WTC11 (cell line): ENCODE data around the gene DARS2. TPM values are rescaled to one million over a fixed set of nuclear protein-coding genes. Genes with fewer than 3 reads are reported as not detected.
A peak's percentile ranks its signal among the peaks of the same experiment; 100 is the strongest.

Experiments used
- ETV6 ChIP-seq: sonication (generic); formaldehyde crosslinking; IDR thresholded peaks from 2 replicates; pipeline ENCODE4 v1.8.1; 2022; ENCODE audit warnings: mild to moderate bottlenecking, missing genetic modification reagents
- FOXK1 ChIP-seq: sonication (generic); formaldehyde crosslinking; IDR thresholded peaks from 2 replicates; pipeline ENCODE4 v1.8.0; 2022; ENCODE audit warnings: mild to moderate bottlenecking, moderate library complexity, missing genetic modification reagents
- NFYB ChIP-seq: sonication (generic); formaldehyde crosslinking; conservative IDR thresholded peaks from 2 replicates; pipeline ENCODE4 v1.8.0; 2022; ENCODE audit warnings: low read depth, missing genetic modification reagents
- NR1H2 ChIP-seq: sonication (generic); formaldehyde crosslinking; IDR thresholded peaks from 2 replicates; pipeline ENCODE4 v1.9.0; 2021; ENCODE audit warnings: mild to moderate bottlenecking, moderate library complexity, missing genetic modification reagents
- NR3C1 ChIP-seq: sonication (generic); formaldehyde crosslinking; conservative IDR thresholded peaks from 2 replicates; pipeline ENCODE4 v1.8.1; 2023; ENCODE audit warnings: low read depth, mild to moderate bottlenecking, missing genetic modification reagents
- SMAD3 ChIP-seq: sonication (generic); formaldehyde crosslinking; IDR thresholded peaks from 2 replicates; pipeline ENCODE4 v1.8.0; 2022; ENCODE audit warnings: missing genetic modification reagents, mild to moderate bottlenecking, borderline replicate concordance
- SOX15 ChIP-seq: fragments of 250-450 bp; sonication (Bioruptor Pico); IDR thresholded peaks from 2 replicates; pipeline ENCODE4 v1.9.0; 2021; ENCODE audit warnings: mild to moderate bottlenecking
- TCF7 ChIP-seq: sonication (generic); formaldehyde crosslinking; IDR thresholded peaks from 2 replicates; pipeline ENCODE4 v1.8.0; 2022; ENCODE audit warnings: mild to moderate bottlenecking, low read depth, missing genetic modification reagents, moderate library complexity
- ZNF121 ChIP-seq: sonication (generic); formaldehyde crosslinking; IDR thresholded peaks from 2 replicates; pipeline ENCODE4 v1.8.0; 2023; ENCODE audit warnings: missing genetic modification reagents
- ZNF317 ChIP-seq: sonication (generic); formaldehyde crosslinking; IDR thresholded peaks from 2 replicates; pipeline ENCODE4 v1.8.1; 2023; ENCODE audit warnings: low read depth, mild to moderate bottlenecking, moderate library complexity, missing genetic modification reagents, borderline replicate concordance
- ZNF416 ChIP-seq: fragments of 250-450 bp; sonication (Bioruptor Pico); IDR thresholded peaks from 2 replicates; pipeline ENCODE4 v1.9.0; 2021; ENCODE audit warnings: mild to moderate bottlenecking, inconsistent platforms
- ZNF423 ChIP-seq: fragments of 250-450 bp; sonication (Bioruptor Pico); IDR thresholded peaks from 2 replicates; pipeline ENCODE4 v2.1.2; 2022; ENCODE audit warnings: mild to moderate bottlenecking, moderate library complexity
- total RNA-seq: library from RNA; stranded (reverse); gene quantifications from 3 replicates; pipeline ENCODE4 v1.2.3, GENCODE V29; 2021
- TF ChIP-seq, protein P1 (sequence below): sonication (generic); formaldehyde crosslinking; IDR thresholded peaks from 2 replicates; pipeline ENCODE4 v1.8.0; 2023; ENCODE audit warnings: mild to moderate bottlenecking, missing genetic modification reagents
- TF ChIP-seq, protein P2 (sequence below): sonication (generic); formaldehyde crosslinking; IDR thresholded peaks from 2 replicates; pipeline ENCODE4 v1.8.1; 2022; ENCODE audit warnings: mild to moderate bottlenecking, missing genetic modification reagents, moderate library complexity, borderline replicate concordance
- TF ChIP-seq, protein P3 (sequence below): sonication (generic); formaldehyde crosslinking; IDR thresholded peaks from 2 replicates; pipeline ENCODE4 v1.8.0; 2022; ENCODE audit warnings: missing genetic modification reagents
- TF ChIP-seq, protein P4 (sequence below): fragments of 250-450 bp; sonication (Bioruptor Pico); IDR thresholded peaks from 2 replicates; pipeline ENCODE4 v1.9.0; 2021; ENCODE audit warnings: mild to moderate bottlenecking
- TF ChIP-seq, protein P5 (sequence below): sonication (generic); formaldehyde crosslinking; IDR thresholded peaks from 2 replicates; pipeline ENCODE4 v1.8.1; 2023; ENCODE audit warnings: mild to moderate bottlenecking, missing genetic modification reagents, borderline replicate concordance
- TF ChIP-seq, protein P6 (sequence below): sonication (generic); formaldehyde crosslinking; IDR thresholded peaks from 2 replicates; pipeline ENCODE4 v1.8.0; 2022; ENCODE audit warnings: mild to moderate bottlenecking, missing genetic modification reagents
- TF ChIP-seq, protein P7 (sequence below): fragments of 250-450 bp; sonication (Bioruptor Pico); conservative IDR thresholded peaks from 2 replicates; pipeline ENCODE4 v1.9.0; 2021; ENCODE audit warnings: mild to moderate bottlenecking

The DARS2 gene
- total RNA-seq, 1 experiment from 2014 or later, result 38.0 TPM

DNA sequence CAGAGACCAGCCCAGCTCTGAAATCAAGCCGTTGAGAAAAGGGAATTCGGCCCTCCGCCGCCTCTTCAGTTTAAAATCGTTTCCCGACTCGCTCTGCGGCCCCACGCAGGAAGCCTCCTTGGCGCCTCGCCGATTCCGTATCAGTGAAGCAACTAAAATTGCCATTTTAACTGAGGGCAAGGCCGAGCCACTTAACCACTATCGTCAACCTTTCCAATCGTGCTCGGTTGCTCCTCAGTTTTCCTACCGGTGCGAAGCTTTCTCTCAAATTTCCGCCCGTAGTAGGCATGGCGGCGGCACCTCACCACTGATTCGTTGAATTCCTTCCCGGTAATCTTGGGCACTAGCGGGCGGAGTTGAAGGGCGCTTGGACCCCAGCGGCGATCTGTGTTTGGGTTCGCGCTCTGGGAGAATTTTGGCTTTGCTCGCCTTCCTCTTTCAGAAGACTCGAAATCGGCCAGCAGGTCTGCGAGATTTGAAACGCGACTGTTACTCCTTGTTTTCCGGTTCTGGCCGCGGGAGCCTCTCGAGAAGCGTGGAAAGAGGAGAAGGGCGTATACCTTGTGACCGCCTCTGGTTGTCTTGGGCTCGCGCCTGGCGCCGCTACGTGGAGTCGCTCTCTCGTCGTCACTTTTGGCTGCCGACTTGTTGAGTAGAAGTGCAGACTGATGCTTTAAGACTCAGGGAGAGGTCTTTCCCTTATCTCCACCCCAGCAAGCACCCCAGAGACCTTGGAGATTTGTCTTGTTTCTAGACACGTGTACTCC is at the start of gene DARS2, which contains the start of gene CENPL (continued):
- TF ChIP-seq, protein P1, sequence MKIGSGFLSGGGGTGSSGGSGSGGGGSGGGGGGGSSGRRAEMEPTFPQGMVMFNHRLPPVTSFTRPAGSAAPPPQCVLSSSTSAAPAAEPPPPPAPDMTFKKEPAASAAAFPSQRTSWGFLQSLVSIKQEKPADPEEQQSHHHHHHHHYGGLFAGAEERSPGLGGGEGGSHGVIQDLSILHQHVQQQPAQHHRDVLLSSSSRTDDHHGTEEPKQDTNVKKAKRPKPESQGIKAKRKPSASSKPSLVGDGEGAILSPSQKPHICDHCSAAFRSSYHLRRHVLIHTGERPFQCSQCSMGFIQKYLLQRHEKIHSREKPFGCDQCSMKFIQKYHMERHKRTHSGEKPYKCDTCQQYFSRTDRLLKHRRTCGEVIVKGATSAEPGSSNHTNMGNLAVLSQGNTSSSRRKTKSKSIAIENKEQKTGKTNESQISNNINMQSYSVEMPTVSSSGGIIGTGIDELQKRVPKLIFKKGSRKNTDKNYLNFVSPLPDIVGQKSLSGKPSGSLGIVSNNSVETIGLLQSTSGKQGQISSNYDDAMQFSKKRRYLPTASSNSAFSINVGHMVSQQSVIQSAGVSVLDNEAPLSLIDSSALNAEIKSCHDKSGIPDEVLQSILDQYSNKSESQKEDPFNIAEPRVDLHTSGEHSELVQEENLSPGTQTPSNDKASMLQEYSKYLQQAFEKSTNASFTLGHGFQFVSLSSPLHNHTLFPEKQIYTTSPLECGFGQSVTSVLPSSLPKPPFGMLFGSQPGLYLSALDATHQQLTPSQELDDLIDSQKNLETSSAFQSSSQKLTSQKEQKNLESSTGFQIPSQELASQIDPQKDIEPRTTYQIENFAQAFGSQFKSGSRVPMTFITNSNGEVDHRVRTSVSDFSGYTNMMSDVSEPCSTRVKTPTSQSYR, result no peak
- TF ChIP-seq ZNF423 (CRISPR knock-in tag) (no peak), FOXK1 (CRISPR knock-in tag) (peak; percentile 71; the same call in 1 of the 2 replicates), TCF7 (CRISPR knock-in tag) (no peak), NFYB (CRISPR knock-in tag) (peak; percentile 42; the same call in 1 of the 2 replicates), SOX15 (CRISPR knock-in tag) (no peak), ZNF121 (CRISPR knock-in tag) (no peak), ZNF416 (no peak), ETV6 (CRISPR knock-in tag) (no peak), NR3C1 (CRISPR knock-in tag) (no peak), SMAD3 (peak; percentile 46; the same call in 1 of the 2 replicates), ZNF317 (CRISPR knock-in tag) (no peak), NR1H2 (CRISPR knock-in tag) (no peak)
- TF ChIP-seq, protein P2, sequence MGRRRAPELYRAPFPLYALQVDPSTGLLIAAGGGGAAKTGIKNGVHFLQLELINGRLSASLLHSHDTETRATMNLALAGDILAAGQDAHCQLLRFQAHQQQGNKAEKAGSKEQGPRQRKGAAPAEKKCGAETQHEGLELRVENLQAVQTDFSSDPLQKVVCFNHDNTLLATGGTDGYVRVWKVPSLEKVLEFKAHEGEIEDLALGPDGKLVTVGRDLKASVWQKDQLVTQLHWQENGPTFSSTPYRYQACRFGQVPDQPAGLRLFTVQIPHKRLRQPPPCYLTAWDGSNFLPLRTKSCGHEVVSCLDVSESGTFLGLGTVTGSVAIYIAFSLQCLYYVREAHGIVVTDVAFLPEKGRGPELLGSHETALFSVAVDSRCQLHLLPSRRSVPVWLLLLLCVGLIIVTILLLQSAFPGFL, result no peak
- TF ChIP-seq, protein P3, sequence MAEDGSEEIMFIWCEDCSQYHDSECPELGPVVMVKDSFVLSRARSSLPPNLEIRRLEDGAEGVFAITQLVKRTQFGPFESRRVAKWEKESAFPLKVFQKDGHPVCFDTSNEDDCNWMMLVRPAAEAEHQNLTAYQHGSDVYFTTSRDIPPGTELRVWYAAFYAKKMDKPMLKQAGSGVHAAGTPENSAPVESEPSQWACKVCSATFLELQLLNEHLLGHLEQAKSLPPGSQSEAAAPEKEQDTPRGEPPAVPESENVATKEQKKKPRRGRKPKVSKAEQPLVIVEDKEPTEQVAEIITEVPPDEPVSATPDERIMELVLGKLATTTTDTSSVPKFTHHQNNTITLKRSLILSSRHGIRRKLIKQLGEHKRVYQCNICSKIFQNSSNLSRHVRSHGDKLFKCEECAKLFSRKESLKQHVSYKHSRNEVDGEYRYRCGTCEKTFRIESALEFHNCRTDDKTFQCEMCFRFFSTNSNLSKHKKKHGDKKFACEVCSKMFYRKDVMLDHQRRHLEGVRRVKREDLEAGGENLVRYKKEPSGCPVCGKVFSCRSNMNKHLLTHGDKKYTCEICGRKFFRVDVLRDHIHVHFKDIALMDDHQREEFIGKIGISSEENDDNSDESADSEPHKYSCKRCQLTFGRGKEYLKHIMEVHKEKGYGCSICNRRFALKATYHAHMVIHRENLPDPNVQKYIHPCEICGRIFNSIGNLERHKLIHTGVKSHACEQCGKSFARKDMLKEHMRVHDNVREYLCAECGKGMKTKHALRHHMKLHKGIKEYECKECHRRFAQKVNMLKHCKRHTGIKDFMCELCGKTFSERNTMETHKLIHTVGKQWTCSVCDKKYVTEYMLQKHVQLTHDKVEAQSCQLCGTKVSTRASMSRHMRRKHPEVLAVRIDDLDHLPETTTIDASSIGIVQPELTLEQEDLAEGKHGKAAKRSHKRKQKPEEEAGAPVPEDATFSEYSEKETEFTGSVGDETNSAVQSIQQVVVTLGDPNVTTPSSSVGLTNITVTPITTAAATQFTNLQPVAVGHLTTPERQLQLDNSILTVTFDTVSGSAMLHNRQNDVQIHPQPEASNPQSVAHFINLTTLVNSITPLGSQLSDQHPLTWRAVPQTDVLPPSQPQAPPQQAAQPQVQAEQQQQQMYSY, result no peak
- TF ChIP-seq, protein P4, sequence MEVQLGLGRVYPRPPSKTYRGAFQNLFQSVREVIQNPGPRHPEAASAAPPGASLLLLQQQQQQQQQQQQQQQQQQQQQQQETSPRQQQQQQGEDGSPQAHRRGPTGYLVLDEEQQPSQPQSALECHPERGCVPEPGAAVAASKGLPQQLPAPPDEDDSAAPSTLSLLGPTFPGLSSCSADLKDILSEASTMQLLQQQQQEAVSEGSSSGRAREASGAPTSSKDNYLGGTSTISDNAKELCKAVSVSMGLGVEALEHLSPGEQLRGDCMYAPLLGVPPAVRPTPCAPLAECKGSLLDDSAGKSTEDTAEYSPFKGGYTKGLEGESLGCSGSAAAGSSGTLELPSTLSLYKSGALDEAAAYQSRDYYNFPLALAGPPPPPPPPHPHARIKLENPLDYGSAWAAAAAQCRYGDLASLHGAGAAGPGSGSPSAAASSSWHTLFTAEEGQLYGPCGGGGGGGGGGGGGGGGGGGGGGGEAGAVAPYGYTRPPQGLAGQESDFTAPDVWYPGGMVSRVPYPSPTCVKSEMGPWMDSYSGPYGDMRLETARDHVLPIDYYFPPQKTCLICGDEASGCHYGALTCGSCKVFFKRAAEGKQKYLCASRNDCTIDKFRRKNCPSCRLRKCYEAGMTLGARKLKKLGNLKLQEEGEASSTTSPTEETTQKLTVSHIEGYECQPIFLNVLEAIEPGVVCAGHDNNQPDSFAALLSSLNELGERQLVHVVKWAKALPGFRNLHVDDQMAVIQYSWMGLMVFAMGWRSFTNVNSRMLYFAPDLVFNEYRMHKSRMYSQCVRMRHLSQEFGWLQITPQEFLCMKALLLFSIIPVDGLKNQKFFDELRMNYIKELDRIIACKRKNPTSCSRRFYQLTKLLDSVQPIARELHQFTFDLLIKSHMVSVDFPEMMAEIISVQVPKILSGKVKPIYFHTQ (CRISPR knock-in tag), result no peak
- TF ChIP-seq, protein P5, sequence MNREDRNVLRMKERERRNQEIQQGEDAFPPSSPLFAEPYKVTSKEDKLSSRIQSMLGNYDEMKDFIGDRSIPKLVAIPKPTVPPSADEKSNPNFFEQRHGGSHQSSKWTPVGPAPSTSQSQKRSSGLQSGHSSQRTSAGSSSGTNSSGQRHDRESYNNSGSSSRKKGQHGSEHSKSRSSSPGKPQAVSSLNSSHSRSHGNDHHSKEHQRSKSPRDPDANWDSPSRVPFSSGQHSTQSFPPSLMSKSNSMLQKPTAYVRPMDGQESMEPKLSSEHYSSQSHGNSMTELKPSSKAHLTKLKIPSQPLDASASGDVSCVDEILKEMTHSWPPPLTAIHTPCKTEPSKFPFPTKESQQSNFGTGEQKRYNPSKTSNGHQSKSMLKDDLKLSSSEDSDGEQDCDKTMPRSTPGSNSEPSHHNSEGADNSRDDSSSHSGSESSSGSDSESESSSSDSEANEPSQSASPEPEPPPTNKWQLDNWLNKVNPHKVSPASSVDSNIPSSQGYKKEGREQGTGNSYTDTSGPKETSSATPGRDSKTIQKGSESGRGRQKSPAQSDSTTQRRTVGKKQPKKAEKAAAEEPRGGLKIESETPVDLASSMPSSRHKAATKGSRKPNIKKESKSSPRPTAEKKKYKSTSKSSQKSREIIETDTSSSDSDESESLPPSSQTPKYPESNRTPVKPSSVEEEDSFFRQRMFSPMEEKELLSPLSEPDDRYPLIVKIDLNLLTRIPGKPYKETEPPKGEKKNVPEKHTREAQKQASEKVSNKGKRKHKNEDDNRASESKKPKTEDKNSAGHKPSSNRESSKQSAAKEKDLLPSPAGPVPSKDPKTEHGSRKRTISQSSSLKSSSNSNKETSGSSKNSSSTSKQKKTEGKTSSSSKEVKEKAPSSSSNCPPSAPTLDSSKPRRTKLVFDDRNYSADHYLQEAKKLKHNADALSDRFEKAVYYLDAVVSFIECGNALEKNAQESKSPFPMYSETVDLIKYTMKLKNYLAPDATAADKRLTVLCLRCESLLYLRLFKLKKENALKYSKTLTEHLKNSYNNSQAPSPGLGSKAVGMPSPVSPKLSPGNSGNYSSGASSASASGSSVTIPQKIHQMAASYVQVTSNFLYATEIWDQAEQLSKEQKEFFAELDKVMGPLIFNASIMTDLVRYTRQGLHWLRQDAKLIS (CRISPR knock-in tag), result no peak
- TF ChIP-seq, protein P6, sequence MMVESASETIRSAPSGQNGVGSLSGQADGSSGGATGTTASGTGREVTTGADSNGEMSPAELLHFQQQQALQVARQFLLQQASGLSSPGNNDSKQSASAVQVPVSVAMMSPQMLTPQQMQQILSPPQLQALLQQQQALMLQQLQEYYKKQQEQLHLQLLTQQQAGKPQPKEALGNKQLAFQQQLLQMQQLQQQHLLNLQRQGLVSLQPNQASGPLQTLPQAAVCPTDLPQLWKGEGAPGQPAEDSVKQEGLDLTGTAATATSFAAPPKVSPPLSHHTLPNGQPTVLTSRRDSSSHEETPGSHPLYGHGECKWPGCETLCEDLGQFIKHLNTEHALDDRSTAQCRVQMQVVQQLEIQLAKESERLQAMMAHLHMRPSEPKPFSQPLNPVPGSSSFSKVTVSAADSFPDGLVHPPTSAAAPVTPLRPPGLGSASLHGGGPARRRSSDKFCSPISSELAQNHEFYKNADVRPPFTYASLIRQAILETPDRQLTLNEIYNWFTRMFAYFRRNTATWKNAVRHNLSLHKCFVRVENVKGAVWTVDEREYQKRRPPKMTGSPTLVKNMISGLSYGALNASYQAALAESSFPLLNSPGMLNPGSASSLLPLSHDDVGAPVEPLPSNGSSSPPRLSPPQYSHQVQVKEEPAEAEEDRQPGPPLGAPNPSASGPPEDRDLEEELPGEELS (CRISPR knock-in tag), result 0 out of 2 replicates have a peak, but pooled peaks have one; percentile 19
- TF ChIP-seq, protein P7, sequence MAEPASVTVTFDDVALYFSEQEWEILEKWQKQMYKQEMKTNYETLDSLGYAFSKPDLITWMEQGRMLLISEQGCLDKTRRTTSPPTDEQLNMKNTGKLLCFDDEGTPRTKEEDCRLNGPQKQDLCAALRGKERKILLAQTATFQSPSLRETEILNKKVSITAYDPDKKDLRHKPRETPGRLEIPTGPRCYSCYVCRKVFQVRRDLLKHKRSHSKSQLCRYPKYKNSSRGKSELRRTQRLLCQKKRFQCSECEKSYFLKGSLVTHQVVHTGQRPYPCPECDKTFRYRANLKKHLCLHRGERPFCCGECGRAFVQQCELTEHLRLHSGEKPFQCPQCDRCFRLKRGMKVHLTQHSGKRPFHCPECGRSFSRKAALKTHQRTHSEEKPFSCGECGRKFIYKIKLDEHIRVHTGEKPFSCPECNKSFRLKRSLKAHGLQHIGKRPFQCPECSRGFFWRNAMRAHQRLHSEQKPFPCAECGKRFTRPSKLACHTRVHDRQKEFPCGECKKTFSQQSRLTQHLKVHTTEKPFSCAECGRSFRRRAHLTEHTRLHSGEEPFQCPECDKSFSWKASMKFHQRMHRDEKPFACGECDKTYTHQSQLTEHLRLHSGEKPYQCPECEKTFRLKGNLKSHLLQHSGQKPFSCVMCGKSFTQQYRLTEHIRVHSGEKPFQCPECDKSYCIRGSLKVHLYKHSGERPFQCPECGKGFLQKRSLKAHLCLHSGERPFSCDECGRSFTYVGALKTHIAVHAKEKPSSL (CRISPR knock-in tag), result no peak
